GM20000 (cell line): ENCODE results near the gene TCIRG1.

Experiments used
- DNase-seq: peaks from one replicate; pipeline ENCODE4 v3.0.0; 2012; ENCODE audit warnings: low spot score
- TF ChIP-seq, protein P1 (sequence below): IDR thresholded peaks from 2 replicates; pipeline ENCODE4 v1.5.1; 2012; ENCODE audit warnings: mild to moderate bottlenecking, control low read depth; ENCODE audit errors: extremely low read depth, missing control alignments

Gene TCIRG1

DNA sequence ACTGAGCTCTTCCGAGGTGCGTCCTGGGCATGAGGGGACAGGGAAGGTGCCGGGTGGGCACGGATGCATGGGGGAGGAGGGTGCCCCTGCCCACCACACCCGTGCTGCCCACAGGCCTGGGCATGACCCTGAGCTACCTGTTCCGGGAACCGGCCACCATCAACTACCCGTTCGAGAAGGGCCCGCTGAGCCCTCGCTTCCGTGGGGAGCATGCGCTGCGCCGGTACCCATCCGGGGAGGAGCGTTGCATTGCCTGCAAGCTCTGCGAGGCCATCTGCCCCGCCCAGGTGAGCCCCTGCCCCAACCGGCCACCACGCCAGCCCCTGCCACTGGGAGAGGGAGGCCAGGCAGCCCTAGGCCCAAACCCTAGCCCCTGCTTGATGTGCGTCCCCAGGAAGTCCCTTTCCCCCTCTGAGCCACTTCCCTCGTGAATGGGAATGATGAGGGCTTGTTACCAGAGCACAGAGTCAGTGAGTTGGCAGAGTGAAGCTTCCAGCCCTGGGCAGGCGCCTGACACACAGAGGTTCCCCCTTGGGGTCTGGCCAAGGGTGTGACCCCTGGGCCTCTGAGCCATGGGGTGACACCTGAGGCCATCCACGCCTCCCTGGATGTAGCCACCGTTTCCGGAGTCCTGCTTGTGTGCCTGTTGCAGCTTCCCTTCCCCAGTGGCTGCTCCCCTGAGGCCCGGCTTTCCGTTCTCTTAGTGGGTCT, 5.7 kb upstream of the TCIRG1 start:
- DNase-seq: no peak
- TF ChIP-seq, protein P1, sequence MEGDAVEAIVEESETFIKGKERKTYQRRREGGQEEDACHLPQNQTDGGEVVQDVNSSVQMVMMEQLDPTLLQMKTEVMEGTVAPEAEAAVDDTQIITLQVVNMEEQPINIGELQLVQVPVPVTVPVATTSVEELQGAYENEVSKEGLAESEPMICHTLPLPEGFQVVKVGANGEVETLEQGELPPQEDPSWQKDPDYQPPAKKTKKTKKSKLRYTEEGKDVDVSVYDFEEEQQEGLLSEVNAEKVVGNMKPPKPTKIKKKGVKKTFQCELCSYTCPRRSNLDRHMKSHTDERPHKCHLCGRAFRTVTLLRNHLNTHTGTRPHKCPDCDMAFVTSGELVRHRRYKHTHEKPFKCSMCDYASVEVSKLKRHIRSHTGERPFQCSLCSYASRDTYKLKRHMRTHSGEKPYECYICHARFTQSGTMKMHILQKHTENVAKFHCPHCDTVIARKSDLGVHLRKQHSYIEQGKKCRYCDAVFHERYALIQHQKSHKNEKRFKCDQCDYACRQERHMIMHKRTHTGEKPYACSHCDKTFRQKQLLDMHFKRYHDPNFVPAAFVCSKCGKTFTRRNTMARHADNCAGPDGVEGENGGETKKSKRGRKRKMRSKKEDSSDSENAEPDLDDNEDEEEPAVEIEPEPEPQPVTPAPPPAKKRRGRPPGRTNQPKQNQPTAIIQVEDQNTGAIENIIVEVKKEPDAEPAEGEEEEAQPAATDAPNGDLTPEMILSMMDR: no peak

DNA sequence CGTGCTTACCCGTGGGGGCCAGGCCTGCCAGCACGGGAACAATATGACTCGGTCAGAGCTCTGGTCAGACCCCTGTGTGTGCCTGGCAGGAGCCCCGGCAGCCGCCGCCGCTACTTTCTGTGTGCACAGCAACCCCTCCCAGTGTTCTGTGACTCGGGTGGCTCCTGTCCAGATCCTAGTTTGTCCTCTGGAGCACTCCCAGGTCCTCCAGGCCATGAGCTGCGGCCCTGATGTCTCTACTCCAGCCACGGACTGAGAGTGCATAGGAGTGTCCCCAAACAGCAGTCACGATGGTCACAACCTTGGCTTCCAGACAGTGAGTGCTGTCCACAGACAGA, 5.1 kb upstream of the TCIRG1 start:
- TF ChIP-seq, protein P1: no peak
- DNase-seq: no peak

DNA sequence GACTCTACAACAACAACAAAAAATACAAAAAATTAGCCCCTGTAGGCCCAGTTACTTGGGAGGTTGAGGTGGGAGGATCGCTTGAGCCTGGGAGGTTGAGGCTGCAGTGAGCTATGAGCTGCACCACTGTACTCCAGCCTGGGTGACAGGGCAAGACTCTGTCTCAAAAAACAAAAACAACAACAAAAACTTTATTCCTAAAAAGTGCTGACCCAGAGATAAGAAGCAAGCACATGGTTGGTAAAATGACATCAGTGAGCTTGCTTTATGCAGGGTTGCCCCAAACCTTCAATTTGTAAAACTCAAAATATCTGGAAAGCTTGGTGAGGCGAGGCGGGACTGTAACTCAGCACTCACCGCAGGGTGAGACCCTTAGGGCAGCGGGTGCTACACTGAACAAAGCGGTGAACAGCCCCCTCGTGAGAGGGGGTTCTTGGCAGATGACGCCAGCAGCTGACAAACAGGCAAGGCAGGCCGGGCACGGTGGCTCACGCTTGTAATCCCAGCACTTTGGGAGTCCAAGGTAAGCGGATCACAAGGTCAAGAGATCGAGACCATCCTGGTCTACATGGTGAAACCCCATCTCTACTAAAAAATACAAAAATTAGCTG, 3.5 kb upstream of the TCIRG1 start:
- TF ChIP-seq, protein P1: no peak
- DNase-seq: no peak

DNA sequence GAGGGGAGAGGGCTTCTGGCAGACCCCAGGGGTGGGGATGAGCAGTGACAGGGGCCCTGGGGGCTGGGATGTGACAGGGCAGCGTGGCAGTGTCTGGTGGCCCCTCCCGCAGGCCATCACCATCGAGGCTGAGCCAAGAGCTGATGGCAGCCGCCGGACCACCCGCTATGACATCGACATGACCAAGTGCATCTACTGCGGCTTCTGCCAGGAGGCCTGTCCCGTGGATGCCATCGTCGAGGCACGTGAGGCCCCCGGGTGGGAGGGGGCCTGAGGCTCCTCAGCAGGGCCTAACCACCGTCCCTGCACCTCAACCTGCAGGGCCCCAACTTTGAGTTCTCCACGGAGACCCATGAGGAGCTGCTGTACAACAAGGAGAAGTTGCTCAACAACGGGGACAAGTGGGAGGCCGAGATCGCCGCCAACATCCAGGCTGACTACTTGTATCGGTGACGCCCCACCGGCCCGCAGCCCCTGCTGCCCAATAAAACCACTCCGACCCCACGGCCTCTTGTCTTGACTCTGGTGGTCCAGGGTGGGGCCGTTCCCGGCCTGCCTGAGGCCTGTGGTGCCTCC, 2.6 kb upstream of the TCIRG1 start:
- DNase-seq: no peak
- TF ChIP-seq, protein P1: no peak

DNA sequence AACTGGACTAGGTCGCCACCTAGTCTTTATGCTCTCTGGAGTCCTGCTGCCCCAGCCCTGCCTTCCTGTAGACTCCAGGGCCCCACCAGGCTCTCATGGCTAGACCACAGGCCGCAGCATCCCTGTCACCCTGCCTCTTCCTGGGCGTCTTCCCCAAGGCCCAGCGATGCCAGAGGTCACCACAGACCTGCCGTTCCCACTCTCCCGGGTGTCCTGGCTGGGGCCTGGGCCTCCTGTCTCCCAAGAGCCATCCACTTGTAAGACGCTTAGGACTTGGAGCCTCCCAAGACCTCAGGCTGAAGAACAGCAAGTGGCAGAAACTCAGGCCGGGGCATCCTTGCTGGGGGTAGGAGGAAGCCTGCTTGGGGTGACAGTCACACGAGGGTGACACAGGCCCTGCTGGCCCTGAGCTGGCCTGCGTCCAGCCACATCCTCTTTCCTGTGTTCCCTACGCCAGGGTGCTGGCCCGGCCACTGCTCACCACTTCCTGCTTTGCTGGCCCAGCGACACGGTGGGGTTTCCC, 2.0 kb upstream of the TCIRG1 start:
- DNase-seq: no peak

DNA sequence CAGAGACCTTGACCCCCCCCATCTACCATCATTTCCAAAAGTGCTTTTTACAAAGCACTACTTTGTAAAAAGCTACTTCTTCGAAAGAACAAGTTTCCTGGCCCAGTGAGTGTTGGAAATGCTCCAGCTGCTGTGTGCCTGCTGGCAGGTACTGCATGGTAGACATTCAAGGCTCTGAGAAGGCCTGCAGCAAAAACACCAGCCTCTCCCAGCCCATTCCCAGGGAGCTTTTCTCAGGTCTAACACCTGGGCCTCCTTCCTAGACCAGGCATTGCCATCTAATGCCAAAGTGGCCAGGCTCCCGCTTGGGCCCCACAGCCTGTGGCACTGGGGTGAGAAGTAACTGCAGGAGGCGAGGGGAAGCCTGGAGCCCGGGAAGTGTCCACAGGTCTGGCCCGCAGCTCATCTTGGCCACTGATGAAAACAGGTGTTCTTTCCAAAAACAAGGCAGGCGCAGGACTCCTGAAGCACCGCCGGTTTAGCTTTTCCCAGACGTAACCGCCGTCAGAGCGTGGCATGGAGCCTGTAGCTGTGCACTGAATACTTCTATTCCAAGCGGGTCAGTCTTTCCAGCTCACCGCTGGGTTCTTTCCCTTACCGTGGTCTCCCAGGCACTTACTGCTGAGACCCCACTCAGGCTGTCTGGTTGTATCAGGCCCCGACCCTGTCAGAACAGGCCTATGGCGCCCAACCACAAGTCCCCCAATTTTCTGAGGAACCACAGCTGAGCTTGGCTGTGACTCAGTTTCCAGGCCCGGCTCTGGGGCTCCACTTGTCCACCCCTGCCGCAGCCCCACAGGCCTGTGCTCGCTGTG, 1.2 kb upstream of the TCIRG1 start:
- TF ChIP-seq, protein P1: no peak

More for the DNA sequence above, 2.0 kb upstream of the TCIRG1 start:
- TF ChIP-seq, protein P1: no peak

DNA sequence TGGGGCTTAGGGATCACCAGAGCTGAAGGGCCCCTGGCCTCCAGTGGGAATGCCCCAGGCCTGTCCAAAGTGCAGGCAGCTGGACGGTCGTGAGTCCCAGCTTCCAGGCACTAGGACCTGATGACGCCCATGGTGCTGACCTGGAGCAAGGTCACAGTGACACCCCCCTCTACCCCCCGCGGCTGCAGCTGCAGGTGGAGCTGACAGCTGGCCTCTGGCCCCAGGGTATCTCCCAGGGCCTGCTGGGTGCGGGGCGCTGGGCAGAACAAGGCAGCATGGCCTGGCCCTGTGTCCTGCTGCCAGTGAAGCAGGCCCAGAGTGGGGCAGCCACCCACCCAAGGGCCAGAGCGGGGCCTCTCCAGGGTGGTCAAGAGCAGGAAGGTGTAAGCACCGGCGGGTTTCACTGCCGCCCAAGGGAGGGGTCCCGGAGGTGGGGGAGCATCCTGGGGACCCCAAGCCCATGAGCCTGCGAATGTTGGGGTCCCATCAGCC, 553 bp upstream of the TCIRG1 start:
- TF ChIP-seq, protein P1: no peak
- DNase-seq: no peak

More for the DNA sequence above, 1.2 kb upstream of the TCIRG1 start:
- no peak for DNase-seq
